DMS79 (cell line): ENCODE measurements around the gene ERC1.
"Not testable (repeated sequence)": the region's sequence is repeated elsewhere in the genome, so short reads cannot be mapped to it uniquely, and the experiment has no call there.

ENCODE experiments used
- DNase-seq: peaks from one replicate; lab custom pipeline; 2025; lab: John Stamatoyannopoulos, UW

Gene ERC1

DNA sequence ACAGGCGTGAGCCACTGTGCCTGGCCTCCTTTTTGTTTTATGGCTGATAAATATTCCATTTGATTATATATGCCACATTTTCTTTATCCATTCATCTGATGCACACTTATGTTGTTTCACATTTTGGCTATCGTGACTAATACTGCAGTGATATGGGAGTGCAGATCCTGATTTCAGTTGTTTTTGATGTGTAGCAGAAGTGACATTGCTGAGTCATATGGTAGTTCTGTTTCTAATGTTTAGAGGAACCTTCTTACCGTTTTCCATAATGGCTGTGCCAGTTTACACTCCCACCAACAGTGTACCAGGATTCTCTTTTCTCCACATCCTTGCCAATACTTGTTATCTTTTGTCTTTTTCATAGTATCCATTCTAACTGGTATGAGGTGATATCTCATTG, 235.9 kb downstream of the ERC1 start:
- no peak for DNase-seq

DNA sequence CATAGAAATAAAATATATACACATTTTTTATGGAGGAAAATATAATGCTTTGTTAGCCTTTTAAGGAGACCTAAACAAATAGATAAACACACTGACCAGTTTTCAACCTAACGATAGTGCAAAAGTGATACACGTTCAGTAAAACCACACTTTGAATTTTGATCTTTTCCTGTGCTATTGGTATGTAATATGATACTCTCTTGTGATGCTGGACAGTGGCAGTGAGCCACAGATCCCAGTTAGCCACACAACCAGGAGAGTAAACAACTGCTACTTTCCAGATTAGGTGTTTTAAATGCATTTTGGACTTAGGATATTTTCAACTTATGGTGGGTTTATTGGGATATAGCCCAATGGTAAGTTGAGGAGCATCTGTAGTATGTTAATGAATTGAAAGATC, 243.1 kb downstream of the ERC1 start:
- no peak for DNase-seq

DNA sequence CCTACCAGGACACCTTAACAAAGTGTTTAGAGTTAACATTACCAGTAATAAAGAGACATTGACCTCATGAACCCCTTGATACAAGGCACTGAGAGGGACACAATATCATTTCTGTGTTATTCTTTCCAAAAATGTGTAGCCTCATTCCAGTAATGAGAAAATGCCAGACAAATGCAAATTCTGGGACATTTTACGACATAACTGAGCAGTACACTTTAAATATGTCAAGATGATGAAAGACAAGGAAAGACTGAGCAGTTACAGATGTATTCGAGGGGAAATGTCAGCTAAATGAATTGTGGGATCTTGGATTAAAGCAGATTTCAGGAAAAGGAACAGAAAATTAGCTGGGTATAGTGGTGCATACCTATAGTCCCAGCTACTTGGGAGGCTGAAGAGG, 255.6 kb downstream of the ERC1 start:
- no peak for DNase-seq

DNA sequence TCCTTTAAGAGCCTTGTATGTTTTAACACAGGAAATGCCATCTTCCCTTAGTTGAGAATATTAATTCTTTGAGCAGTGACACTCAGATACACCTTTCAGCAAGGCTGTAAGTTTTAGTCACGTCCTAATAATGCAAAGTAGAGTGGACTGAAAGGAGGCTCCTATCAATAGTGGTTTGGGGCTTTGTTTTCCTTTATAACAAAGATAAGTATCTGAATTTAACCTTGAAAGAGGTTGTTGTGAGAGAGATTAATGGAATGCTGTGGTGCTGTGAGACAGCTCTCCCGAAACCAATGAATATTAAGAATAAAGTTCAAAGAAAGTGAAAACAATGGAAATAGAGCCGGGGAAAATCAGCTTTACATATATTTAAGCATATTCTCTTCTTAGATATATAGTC, 259.6 kb downstream of the ERC1 start:
- no peak for DNase-seq

DNA sequence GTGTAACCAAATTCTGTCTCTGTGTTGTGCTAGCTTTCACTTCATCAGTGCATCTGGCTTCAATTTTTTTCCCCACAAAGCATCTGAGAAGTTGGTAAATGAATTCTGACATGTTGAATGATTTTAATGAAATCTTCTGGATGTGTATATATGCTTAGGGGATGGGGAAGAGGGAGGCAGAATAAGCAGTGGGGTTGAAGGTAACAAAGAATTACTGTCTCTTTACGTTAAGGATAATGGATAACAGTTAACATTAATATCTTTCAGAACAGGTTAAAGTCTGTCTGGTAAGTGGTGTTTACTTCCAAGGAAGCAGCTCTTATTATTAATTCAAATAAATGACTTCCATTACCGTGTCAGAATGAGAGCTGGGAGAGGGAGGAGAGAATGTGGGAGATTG, 261.7 kb downstream of the ERC1 start:
- no peak for DNase-seq

DNA sequence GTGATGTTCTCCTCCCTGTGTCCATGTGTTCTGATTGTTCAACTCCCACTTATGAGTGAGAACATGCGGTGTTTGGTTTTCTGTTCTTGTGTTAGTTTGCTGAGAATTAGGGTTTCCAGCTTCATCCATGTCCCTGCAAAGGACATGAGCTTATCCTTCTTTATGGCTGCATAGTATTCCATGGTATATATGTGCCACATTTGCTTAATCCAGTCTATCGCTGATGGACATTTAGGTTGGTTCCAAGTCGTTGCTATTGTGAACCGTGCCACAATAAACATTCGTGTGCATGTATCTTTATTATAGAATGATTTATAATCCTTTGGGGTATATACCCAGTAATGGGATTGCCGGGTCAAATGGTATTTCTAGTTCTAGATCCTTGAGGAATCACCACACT, 264.1 kb downstream of the ERC1 start:
- not testable (repeated sequence) for DNase-seq

DNA sequence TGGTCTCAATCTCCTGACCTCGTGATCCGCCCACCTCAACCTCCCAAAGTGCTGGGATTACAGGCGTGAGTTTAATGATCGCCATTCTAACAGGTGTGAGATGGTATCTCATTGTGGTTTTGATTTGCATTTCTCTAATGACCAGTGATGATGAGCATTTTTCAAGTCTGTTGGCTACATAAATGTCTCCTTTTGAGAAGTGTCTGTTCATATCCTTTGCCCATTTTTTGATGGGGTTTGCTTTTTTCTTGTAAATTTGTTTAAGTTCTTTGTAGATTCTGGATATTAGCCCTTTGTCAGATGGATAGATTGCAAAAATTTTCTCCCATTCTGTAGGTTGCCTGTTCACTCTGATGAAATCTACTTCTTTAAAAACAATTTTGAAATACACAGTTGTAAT, 264.8 kb downstream of the ERC1 start:
- DNase-seq = not testable (repeated sequence)

DNA sequence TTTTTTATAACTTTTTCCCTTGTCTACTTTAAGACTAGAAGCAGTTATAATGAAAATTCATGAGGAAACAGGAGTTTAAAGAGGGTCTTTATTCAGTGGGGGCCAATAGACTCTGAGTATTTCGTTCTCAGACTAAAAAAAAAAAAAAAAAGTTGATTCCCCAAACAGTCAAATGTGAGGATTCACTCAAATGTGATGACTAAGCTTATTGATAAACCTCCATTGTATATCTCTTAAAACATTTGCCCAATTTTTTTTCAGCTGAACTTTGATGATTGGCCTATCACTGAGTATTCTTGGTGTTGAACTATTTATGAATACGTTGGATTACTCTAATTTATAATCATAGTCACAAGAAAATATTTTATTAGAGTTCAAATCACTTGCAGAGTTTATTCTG, 265.3 kb downstream of the ERC1 start:
- no peak for DNase-seq

DNA sequence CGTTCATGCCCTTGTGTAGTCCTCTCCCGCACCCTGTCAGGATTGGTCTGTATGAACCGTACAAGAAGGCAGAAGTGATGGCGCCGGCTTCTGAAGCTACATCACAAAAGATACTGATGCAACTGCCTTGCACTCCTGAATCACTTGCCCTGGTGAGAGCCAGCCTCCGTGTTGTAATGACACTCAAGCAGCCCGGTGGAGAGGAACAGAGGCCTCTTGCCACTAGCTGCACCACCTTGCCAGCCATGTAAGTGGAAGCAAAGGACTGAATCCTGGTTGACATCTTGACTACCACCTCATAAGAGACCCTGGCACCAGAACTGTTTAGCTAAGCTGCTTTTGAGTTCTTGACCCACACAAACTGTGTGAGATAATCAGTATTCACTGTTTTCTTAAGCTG, 266.0 kb downstream of the ERC1 start:
- DNase-seq = no peak

DNA sequence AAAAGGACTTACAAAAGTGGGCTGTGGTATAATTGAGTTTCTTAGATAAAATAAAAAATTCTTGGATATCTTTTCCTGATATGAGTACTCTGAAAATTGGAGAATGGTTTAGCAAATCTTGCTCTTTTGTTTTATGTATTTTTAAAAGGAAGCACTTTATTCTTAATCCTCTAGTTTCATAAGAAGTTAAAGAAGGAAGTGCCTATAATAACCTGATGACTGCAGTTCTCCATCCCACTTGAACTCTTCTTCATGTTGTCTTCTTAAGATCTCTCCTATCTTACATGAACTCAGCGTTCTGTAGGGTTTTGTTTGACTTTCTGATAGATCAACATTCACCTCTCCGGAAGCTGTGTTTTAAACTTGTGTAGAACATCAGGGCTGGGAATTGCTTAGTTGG, 271.0 kb downstream of the ERC1 start:
- no peak for DNase-seq

DNA sequence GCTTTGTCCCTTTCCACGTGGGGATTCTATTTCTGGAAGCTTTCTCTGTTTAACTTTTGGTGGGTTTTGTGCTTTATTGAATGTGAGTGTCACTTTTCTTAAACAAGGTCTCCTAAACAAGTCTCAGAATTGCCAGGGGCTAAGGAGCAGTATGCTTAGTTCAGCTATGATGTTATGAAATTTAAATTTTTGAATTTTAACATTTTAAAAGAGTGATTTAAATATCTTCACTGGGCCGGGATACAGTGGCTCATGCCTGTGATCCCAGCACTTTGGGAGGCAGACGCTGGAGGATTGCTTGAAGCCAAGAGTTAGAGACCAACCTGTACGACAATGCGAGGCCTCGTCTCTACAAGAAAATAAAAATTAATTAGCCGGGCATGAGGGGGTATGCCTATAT, 276.2 kb downstream of the ERC1 start:
- DNase-seq = no peak

DNA sequence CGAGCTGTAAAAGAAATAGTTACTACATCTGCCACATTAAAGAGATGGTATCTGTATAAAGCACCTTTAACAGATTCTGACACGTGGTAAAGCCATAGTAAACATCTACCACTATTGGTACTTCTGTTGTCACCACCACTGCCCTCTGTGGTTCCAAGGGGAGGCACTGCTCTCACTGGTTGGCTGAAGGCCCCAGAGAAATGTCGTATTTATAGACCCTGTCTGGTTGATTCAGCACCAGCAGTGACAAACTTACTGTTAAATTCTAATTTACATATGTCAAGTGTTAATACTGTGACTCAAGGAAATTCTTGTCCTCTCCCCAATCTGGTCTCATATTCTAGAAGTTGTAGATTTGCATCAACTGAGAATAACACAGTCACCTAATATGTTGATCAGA, 281.1 kb downstream of the ERC1 start:
- DNase-seq = no peak

DNA sequence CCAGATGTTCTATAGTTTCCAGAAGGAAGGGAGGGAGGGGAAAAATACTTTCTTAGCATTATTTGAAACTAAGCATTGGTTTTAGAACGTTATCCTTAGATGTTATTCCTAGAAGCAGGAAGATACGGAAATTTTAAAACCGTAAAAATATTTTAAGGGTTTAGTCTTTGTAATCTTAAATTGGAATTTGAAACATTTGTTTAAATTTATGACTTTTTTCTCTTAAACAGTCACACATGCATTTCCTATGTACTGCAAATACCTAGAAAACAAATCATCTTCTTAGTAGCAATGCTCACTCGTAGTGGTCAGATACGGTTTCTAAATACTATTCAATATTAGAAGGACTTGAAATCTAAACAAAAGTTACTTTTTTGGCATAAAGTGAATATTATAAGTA, 282.0 kb downstream of the ERC1 start:
- no peak for DNase-seq

DNA sequence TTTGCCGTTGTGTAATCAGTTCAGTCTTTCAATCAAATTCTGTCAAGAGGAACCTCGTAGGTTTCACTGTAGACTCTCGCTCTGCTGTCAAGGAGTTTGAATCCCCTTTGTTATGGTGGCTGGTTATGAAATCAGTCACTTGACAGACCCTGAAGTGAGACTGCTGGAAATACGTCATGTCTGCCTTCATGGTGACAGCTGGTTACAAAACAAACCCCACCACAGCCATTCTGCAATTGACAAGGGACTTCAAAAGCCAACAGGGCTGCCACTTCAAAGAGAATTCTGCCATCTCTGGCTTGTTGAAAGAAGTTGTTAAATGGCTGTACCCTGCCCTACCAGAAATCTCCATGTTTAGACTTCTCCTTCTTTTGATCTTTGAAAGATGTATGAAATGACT, 286.9 kb downstream of the ERC1 start:
- DNase-seq = no peak

DNA sequence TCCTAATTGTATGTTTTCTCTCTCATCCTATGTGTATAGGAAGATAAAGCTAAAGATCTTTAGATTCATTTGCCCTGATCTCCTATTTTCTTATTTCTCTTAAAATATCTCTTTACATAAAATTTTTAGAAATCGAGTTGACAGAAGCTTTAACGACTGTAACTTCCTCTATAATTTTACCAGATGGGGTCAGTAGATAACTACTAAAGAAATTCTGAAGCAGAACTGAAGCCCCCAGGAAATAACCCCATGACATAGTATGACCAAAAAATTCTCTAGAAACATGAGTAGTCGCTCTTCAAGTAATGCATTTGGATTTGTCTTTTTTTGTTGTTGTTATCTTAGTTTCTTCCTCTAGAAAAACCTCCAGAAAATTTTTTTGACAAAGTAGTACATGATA, 288.0 kb downstream of the ERC1 start:
- no peak for DNase-seq

DNA sequence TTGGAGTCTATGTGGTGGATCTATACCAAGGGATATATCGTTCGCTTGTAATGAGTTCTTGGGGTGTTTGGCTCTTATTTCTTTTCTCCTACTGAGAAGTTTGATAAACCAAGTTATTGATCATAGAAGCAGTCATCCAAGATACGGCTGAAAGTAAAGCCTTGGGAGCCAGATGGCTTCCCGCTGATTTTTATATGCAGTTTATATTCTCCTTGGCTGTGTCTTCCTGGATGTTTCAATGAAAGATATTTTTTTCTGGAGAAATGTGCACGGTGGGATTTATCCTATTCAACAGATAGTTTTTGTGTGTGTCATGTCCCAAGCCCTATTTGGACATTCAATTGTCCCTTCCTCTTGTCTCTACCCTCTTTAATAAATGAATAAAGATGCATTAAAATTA, 289.0 kb downstream of the ERC1 start:
- DNase-seq = no peak

DNA sequence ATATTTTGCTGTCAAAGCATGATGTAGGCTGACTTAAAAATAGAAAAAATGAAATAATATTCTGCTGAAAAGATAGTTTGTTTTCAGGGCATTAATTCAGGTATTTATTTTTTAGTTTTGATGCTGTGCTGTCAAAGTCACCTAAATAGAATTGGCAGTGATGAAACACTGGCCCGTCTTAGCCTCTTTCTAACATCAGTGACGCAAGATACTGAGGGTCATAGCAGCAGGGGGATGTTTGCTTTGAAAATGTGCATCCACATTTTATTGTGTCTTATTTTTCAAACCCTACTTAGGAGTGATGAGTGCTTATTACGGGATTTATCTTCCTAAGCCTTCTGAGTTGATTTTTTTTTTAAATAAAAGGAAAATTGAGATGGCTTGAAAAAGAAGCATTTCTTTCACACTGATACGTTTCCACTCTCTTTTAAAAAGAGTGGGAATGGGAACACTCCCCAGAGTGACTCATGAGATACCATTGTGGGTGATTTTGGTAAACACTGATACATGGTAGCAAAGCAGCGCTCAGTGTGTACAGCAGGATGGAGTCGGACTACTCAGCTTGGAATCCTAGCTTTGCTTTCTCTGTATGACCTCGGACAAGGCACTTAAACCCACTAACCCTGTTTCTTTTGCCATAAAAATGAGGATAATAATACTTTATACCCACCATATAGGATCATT, 290.8 kb downstream of the ERC1 start:
- DNase-seq = no peak

DNA sequence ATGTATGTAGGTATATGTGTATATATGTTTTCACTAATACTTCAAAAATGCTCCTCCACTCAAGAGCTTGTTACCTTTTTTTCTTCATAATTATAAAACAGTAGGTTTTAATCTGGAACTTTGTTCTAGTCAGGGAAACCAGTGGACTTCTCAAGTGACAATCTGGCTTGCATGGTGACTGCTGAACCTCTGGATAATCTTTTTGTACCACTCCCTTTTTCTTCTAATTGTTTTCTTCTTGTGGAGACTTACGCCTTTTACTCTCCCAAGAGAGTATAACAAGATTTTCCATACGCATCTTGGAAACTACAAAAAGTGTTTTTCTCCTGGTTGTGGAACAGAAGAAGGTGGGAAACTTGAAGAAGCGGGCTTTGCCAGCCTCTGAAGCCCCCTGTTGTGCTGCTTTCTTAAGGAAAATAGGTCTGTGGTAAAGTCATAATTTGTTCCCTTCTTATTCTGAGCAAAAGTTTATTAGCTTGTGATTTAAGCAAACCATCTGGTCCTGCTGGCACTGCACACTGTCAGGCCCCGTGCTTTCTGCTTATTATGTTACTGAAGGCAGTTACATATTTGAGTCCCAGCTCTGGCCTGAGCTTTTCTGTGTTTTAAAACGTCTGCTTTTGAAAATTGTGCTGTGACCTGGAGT, 291.8 kb downstream of the ERC1 start:
- no peak for DNase-seq

DNA sequence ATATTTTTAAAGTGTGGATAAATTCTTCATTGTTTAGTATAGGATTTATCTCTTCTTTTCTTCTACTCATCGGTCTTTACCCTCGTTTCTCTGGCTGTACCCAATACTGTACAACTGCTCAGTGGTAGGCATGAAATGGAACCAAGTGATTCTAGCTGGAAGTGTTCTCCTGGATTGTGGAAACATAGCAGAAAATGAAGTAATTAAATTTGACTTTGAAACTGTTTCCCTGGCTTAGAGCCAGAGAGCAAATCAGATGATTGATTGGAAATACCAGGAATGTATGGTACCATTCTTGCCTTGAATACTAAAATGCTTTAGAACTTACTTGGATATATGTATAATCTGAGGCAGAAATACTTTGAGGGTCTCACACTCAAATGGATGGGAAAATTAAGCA, 292.3 kb downstream of the ERC1 start:
- no peak for DNase-seq

DNA sequence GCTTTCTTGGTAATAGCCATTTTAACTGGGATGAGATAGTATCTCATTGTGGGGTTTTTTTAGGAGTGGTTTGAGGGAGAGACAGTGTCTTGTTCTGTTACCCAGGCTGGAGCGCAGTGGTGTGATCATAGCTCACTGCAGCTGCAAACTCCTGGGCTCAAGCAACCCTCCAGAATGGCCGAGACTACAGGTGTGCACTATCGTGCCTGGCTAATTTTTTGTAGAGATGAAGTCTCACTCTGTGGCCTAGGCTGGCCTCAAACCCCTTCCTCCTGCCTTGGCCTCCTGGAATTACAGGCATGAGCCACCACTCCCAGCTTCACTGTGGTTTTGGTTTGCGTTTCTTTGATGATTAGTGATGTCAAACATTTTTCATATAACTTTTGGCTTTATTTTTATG, 293.6 kb downstream of the ERC1 start:
- no peak for DNase-seq

DNA sequence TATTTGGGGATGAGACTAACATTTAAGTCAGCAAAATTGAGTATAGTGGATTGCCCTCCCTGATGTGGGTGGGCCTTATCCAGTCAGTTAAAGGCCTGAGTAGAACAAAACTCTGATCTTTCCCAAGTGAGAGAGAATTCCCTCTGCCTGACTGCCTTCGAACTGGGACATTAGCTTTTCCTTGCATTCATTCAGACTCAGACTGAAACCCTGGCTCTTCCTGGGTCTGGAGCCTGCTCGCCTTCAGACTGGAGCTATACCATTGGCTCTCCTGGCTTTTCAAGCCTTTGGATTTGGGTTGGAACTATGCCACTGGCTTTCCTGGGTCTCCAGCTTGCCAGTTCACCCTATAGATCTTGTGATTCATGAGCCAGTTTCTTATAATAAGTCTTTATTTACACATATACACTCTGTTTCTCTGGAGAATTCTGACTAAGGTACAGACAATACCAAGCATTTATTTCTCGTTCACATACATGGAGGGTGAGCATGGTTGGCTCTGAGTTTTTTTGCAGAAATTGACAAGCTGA, 296.5 kb downstream of the ERC1 start:
- DNase-seq = no peak

DNA sequence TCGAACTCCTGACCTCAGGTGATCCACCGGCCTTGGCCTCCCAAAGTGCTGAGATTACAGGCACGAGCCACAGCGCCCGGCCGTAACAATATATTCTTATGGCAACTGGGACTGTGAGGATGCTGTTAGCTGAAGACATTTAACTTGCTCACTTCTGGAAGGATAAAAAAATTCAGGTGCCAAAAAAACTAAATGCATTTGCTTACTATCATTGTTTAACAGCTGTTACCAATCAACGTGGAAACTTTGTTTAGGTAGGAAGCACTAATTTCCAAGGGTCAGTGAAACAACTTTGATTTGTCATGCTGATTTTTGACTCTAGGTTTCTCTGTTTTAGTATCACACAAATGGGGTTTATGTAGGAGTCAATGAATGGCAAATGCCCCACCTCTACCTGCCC, 297.3 kb downstream of the ERC1 start:
- no peak for DNase-seq

DNA sequence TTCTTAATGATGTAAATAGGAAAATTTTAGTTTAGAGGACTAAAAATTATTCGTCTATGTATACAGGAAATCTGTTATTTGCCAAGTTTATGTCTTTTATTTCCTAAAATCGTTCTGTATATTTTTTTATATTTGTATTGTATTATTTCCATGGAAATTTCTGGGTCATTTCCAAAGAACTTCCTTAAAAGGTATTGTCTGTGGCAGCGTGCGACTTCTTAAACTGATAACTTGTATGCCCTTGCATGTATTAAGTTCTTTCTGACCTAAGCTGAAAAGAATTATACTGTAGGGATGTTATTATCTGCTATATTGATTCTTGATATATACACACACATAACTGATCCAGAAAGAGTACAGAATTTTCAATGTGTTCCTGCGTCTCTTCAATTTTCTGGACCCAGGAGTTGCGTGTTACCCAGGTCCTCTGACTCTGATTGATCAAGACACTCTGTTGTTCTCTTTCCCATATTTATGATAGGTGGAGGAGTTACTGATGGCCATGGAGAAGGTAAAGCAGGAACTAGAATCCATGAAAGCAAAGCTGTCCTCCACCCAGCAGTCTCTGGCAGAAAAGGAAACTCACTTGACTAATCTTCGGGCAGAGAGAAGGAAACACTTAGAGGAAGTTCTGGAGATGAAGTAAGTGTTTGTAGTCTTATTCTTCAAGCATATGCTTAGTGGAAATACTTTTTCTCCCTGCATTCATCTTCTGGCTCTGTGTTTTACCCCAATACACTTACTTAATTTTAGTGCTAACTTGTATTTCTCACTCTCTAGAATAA, 298.5 kb downstream of the ERC1 start:
- no peak for DNase-seq
